Mammary epithelial cell (primary cell): Measurements from ENCODE around the gene GABRR2.

ENCODE experiments used
- EZH2 ChIP-seq: IDR thresholded peaks from 2 replicates; pipeline ENCODE4 v1.6.1; 2012; ENCODE audit warnings: low read length, inconsistent platforms, borderline replicate concordance
- TF ChIP-seq, protein P1 (sequence below), 2 donors: IDR thresholded peaks in 1 of 2; conservative IDR thresholded peaks in 1 of 2; 2 replicates each; pipeline ENCODE4 v1.5.1; 2011 to 2012; ENCODE audit warnings: inconsistent platforms in 2 of 2, low read length in 2 of 2, mild to moderate bottlenecking in 2 of 2, control low read depth in 1 of 2, low read depth in 1 of 2; ENCODE audit not compliant: insufficient read depth in 1 of 2; ENCODE audit errors: extremely low read depth in 1 of 2

DNA sequence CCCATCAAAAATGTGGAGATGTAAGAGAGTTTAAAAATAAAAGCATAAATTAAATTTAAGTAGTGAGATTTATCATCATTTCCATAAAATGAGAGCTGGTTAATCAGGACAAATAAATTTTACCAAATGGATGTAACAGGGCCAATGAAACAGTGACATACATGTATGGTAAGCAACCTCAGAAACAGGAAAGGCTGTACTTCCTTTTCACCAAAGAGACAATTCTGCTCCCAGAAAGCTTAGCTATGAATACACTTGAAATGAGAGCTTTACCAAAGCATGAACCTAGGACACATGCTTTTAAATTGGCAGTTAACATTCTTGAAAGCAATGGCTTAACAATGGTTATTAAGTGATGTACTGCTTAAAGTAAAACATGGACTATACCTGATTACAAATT, 49.5 kb upstream of the GABRR2 start:
- TF ChIP-seq, protein P1, sequence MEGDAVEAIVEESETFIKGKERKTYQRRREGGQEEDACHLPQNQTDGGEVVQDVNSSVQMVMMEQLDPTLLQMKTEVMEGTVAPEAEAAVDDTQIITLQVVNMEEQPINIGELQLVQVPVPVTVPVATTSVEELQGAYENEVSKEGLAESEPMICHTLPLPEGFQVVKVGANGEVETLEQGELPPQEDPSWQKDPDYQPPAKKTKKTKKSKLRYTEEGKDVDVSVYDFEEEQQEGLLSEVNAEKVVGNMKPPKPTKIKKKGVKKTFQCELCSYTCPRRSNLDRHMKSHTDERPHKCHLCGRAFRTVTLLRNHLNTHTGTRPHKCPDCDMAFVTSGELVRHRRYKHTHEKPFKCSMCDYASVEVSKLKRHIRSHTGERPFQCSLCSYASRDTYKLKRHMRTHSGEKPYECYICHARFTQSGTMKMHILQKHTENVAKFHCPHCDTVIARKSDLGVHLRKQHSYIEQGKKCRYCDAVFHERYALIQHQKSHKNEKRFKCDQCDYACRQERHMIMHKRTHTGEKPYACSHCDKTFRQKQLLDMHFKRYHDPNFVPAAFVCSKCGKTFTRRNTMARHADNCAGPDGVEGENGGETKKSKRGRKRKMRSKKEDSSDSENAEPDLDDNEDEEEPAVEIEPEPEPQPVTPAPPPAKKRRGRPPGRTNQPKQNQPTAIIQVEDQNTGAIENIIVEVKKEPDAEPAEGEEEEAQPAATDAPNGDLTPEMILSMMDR (conservative IDR thresholded peaks at IDR 0.05 in 1 of 2, IDR thresholded peaks at IDR 0.05 in 1 of 2; ENCODE audit: extremely low read depth in 1 of 2, insufficient read depth in 1 of 2, low read depth in 1 of 2, low read length in 2 of 2), result no peak
- TF ChIP-seq EZH2, result no peak
